Tibial nerve (tissue), 4 donors: Measurements from ENCODE around the gene MCM3AP. TPM values are rescaled to one million over a fixed set of nuclear protein-coding genes. Genes with fewer than 3 reads are reported as not detected.

Experiments used
- DNase-seq, 2 donors: peaks; one replicate each; pipeline ENCODE4 v3.0.0-alpha.2; 2019; ENCODE audit warnings: low spot score in 2 of 2
- H3K27ac ChIP-seq, 4 donors: fragments of 200-600 bp; sonication (generic) in 3 of 4; one replicate each; pipeline ENCODE4 v1.5.1; 2017 to 2019; ENCODE audit warnings: mild to moderate bottlenecking in 1 of 4
- H3K27me3 ChIP-seq, 2 donors: fragments of 200-600 bp; sonication (generic) in 1 of 2; one replicate each; pipeline versions ENCODE4 v1.5.1 to v1.6.0; 2017 to 2019
- H3K36me3 ChIP-seq, 3 donors: fragments of 200-600 bp; sonication (generic); one replicate each; pipeline ENCODE4 v1.5.1; 2018 to 2019
- H3K4me1 ChIP-seq, 4 donors: fragments of 200-600 bp; sonication (generic) in 3 of 4; one replicate each; pipeline ENCODE4 v1.5.1; 2017 to 2019
- H3K4me3 ChIP-seq, 4 donors: fragments of 200-600 bp; sonication (generic) in 3 of 4; one replicate each; pipeline ENCODE4 v1.5.1; 2017 to 2019; ENCODE audit warnings: mild to moderate bottlenecking in 1 of 4, moderate library complexity in 1 of 4
- H3K9me3 ChIP-seq, 4 donors: fragments of 200-600 bp; sonication (generic) in 3 of 4; one replicate each; pipeline ENCODE4 v1.5.1; 2017 to 2019
- EP300 ChIP-seq, 2 donors: sonication (generic); formaldehyde crosslinking; IDR thresholded peaks; one replicate each; pipeline ENCODE4 v1.6.1; 2017; ENCODE audit warnings: antibody characterized with exemption in 2 of 2, mild to moderate bottlenecking in 1 of 2
- POLR2A ChIP-seq, 2 donors: fragments of 450-650 bp; IDR thresholded peaks; one replicate each; pipeline ENCODE4 v1.6.1; 2017; ENCODE audit warnings: antibody characterized with exemption in 2 of 2, mild to moderate bottlenecking in 2 of 2, moderate library complexity in 2 of 2
- WGBS, 2 donors: methylation state at CpG; one replicate each; pipeline ENCODE4 v1.1.5; 2018; 5-methylcytosine and 5-hydroxymethylcytosine counted together
- total RNA-seq, 4 donors: library from RNA; depleted of rRNA; stranded (reverse); fragments of >200 nt; gene quantifications; one replicate each; pipeline ENCODE4 v1.1.0, GENCODE V29; 2016
- TF ChIP-seq, protein P1 (sequence below), 5 experiments: fragments of 200-600 bp in 3 of 5; fragments of 450-650 bp in 2 of 5; sonication (generic) in 3 of 5; IDR thresholded peaks; one replicate each; pipeline ENCODE4 v1.5.1; 2016 to 2019; ENCODE audit warnings: antibody characterized with exemption in 5 of 5, mild to moderate bottlenecking in 3 of 5, moderate library complexity in 2 of 5

MCM3AP gene
- total RNA-seq, 4 donors from 2014 or later: 112 to 180 (median 146) TPM

GRCh38 chr21:46207006-46207919 lies 78.1 kb downstream of the MCM3AP start:
- no peaks in the 10 kb centered on the region for H3K9me3 ChIP-seq
- H3K27me3 ChIP-seq: no peaks in the 10 kb centered on the region
- H3K27ac ChIP-seq: no peak overlapping the region
- no peak overlapping the region for H3K4me3 ChIP-seq
- 93 to 95% methylated on average over 10 to 14 of the region's 21 CpGs for WGBS, 2 donors
- peaks cover 3 to 96% (median 20%) of the 10 kb centered on the region in 3 donors for H3K36me3 ChIP-seq
- DNase-seq: no peak
- no peak for TF ChIP-seq POLR2A (IDR thresholded peaks at IDR 0.05)
- no peak for TF ChIP-seq EP300 (IDR thresholded peaks at IDR 0.05)
- TF ChIP-seq, protein P1, sequence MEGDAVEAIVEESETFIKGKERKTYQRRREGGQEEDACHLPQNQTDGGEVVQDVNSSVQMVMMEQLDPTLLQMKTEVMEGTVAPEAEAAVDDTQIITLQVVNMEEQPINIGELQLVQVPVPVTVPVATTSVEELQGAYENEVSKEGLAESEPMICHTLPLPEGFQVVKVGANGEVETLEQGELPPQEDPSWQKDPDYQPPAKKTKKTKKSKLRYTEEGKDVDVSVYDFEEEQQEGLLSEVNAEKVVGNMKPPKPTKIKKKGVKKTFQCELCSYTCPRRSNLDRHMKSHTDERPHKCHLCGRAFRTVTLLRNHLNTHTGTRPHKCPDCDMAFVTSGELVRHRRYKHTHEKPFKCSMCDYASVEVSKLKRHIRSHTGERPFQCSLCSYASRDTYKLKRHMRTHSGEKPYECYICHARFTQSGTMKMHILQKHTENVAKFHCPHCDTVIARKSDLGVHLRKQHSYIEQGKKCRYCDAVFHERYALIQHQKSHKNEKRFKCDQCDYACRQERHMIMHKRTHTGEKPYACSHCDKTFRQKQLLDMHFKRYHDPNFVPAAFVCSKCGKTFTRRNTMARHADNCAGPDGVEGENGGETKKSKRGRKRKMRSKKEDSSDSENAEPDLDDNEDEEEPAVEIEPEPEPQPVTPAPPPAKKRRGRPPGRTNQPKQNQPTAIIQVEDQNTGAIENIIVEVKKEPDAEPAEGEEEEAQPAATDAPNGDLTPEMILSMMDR (IDR thresholded peaks at IDR 0.05): no peak
- H3K4me1 ChIP-seq: no peaks in the 10 kb centered on the region

DNA sequence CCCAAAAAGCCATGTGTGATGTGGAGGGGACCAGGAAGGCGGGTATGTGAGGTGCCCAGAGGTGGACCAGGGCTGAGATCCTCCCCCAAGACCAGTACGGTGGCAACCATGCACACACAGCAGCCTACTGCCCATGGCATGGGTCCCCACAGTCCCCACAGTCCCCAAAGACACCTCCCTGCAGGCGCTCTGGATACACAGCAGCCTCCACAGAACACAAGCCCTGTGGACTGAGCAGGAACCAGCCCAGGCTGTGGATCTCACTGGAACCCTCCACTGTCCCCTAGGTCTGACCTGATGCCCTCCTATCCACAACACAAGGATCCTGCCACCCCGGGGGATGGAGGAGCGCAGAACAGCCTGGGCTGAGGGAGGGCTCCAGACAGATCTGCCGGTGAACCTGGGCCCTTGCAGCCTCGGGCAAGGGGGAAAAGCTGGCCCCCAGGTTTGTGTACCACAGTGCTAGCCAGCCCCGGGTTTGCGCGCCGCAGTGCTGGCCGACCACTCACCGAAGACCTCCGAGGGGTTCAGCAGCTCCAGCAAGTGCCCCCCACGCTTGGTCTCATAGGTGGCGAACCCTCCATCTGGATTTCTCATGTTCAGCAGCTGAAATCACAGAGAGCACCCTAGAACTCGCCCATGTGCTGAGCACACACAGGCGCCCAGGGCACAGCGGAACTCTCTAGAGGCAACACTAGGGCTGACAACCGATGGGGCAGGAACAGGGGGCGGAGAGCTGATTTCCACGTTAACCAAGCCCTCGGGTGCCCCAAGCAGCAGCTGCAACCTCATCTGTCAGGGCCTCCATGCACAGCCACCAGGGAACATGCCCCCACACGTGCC lies 79.0 kb downstream of the MCM3AP start:
- Histone ChIP-seq H3K4me1 (no peaks in the 10 kb centered on the region), H3K9me3 (no peaks in the 10 kb centered on the region), H3K4me3 (no peak overlapping the region), H3K27me3 (no peaks in the 10 kb centered on the region), H3K27ac (no peak overlapping the region), H3K36me3 (peaks cover 3 to 90% (median 20%) of the 10 kb centered on the region in 3 donors)
- 90 to 93% methylated on average over 20 to 24 of the region's 24 CpGs for WGBS, 2 donors
- TF ChIP-seq POLR2A (IDR thresholded peaks at IDR 0.05) (no peak), EP300 (IDR thresholded peaks at IDR 0.05) (no peak)
- TF ChIP-seq, protein P1 (IDR thresholded peaks at IDR 0.05): no peak
- DNase-seq: no peak

GRCh38 chr21:46205766-46206162 lies 79.6 kb downstream of the MCM3AP start:
- H3K27ac ChIP-seq: no peak overlapping the region
- no peak for DNase-seq
- H3K4me3 ChIP-seq: no peak overlapping the region
- TF ChIP-seq, protein P1 (IDR thresholded peaks at IDR 0.05): no peak
- no peak for TF ChIP-seq EP300 (IDR thresholded peaks at IDR 0.05)
- no peak for TF ChIP-seq POLR2A (IDR thresholded peaks at IDR 0.05)
- H3K36me3 ChIP-seq: peaks cover 3 to 88% (median 20%) of the 10 kb centered on the region in 3 donors
- 87 to 92% methylated on average over 12 to 16 of the region's 16 CpGs for WGBS, 2 donors
- no peaks in the 10 kb centered on the region for H3K27me3 ChIP-seq
- H3K9me3 ChIP-seq: no peaks in the 10 kb centered on the region
- H3K4me1 ChIP-seq: no peaks in the 10 kb centered on the region

- peaks cover 3 to 88% (median 20%) of the 10 kb centered on the region in 3 donors for H3K36me3 ChIP-seq
- no peaks in the 10 kb centered on the region for H3K4me1 ChIP-seq
- H3K9me3 ChIP-seq: no peaks in the 10 kb centered on the region
- DNase-seq: no peak
- 89% methylated on average over 18 of the region's 18 CpGs for WGBS, 2 donors
- no peak overlapping the region for H3K27ac ChIP-seq
- no peaks in the 10 kb centered on the region for H3K27me3 ChIP-seq
- TF ChIP-seq, protein P1 (IDR thresholded peaks at IDR 0.05): no peak
- no peak for TF ChIP-seq EP300 (IDR thresholded peaks at IDR 0.05)
- TF ChIP-seq POLR2A (IDR thresholded peaks at IDR 0.05): no peak
- H3K4me3 ChIP-seq: no peak overlapping the region
Measured at GRCh38 chr21:46205166-46205565, 80.2 kb downstream of the MCM3AP start.
